GM18519 (cell line): ENCODE results near the gene SLC35A3.
"Not testable (repeated sequence)": the region's sequence is repeated elsewhere in the genome, so short reads cannot be mapped to it uniquely, and the experiment has no call there.

ENCODE experiments used
- ATAC-seq: cut with Tn5 transposase; IDR thresholded peaks from one replicate; pipeline ENCODE4 v1.9.1; 2021; ENCODE audit warnings: mild to moderate bottlenecking, moderate library complexity; ENCODE audit not compliant: unreplicated experiment, low FRiP score

SLC35A3 gene

GRCh38 chr1:100027212-100027611 is 57.4 kb downstream of the SLC35A3 start:
- no peak for ATAC-seq

GRCh38 chr1:100028765-100029164 is 59.0 kb downstream of the SLC35A3 start:
- no peak for ATAC-seq

GRCh38 chr1:100034470-100034869 is 64.7 kb downstream of the SLC35A3 start:
- ATAC-seq = no peak

GRCh38 chr1:100035214-100035613 is 65.4 kb downstream of the SLC35A3 start:
- no peak for ATAC-seq

GRCh38 chr1:100036718-100037655 is 67.2 kb downstream of the SLC35A3 start:
- no peak for ATAC-seq

GRCh38 chr1:100037656-100037926 is 67.8 kb downstream of the SLC35A3 start:
- ATAC-seq = no peak

GRCh38 chr1:100037927-100038659 is 68.3 kb downstream of the SLC35A3 start:
- ATAC-seq = peak; percentile 78

GRCh38 chr1:100038660-100039287 is 69.0 kb downstream of the SLC35A3 start:
- ATAC-seq = peak; percentile 28

- ATAC-seq = no peak
These were observed 69.8 kb downstream of the SLC35A3 start for GRCh38 chr1:100039591-100039990.

GRCh38 chr1:100045206-100045605 is 75.4 kb downstream of the SLC35A3 start:
- no peak for ATAC-seq

- ATAC-seq = not testable (repeated sequence)
These were observed 77.5 kb downstream of the SLC35A3 start for GRCh38 chr1:100047235-100047708.

GRCh38 chr1:100050139-100050538 is 80.3 kb downstream of the SLC35A3 start:
- ATAC-seq = no peak

GRCh38 chr1:100051401-100051800 is 81.6 kb downstream of the SLC35A3 start:
- no peak for ATAC-seq

GRCh38 chr1:100051893-100052292 is 82.1 kb downstream of the SLC35A3 start:
- ATAC-seq = no peak

GRCh38 chr1:100053119-100053518 is 83.3 kb downstream of the SLC35A3 start:
- no peak for ATAC-seq

- ATAC-seq = no peak
These were observed 83.9 kb downstream of the SLC35A3 start for GRCh38 chr1:100053727-100054126.

GRCh38 chr1:100061681-100062080 is 91.9 kb downstream of the SLC35A3 start:
- ATAC-seq = no peak

- no peak for ATAC-seq
These were observed 95.6 kb downstream of the SLC35A3 start for GRCh38 chr1:100065183-100065968.

GRCh38 chr1:100065969-100066227 is 96.1 kb downstream of the SLC35A3 start:
- no peak for ATAC-seq

- ATAC-seq = no peak
These were observed 100.6 kb downstream of the SLC35A3 start for GRCh38 chr1:100070201-100070939.
